SK-N-MC (cell line): ENCODE measurements around the gene ATXN1.

Experiments used
- DNase-seq: peaks from one replicate; pipeline ENCODE4 v3.0.0-alpha.2; 2011; ENCODE audit warnings: low read depth, low spot score
- H3K27ac ChIP-seq: fragments of 200-600 bp; sonication (generic); 2 replicates; pipeline ENCODE4 v1.5.1; 2016; ENCODE audit warnings: mixed run types
- H3K36me3 ChIP-seq: fragments of 200-600 bp; sonication (generic); 2 replicates; pipeline ENCODE4 v1.6.1; 2017; ENCODE audit warnings: antibody characterized with exemption, low read length, mixed read lengths; ENCODE audit not compliant: insufficient read depth
- H3K4me3 ChIP-seq: fragments of 200-600 bp; sonication (generic); 2 replicates; pipeline ENCODE4 v1.5.1; 2016
- H3K9ac ChIP-seq: fragments of 200-600 bp; sonication (generic); 2 replicates; pipeline ENCODE4 v1.8.0; 2017; ENCODE audit warnings: mixed run types, mixed read lengths; ENCODE audit not compliant: insufficient read length
- H3K9me3 ChIP-seq: fragments of 200-600 bp; sonication (generic); 2 replicates; pipeline ENCODE4 v1.6.1; 2017; ENCODE audit warnings: low read depth, mild to moderate bottlenecking, antibody characterized with exemption, low read length, moderate library complexity, mixed read lengths
- EZH2 ChIP-seq: fragments of 200-600 bp; sonication (generic); IDR thresholded peaks from one replicate; pipeline ENCODE4 v1.6.1; 2017; ENCODE audit warnings: antibody characterized with exemption
- FOXP2 ChIP-seq: optimal IDR thresholded peaks from 2 replicates; pipeline ENCODE3; 2011; ENCODE audit warnings: mild to moderate bottlenecking, moderate library complexity; ENCODE audit not compliant: insufficient read depth; ENCODE audit errors: extremely low read length, control extremely low read depth
- POLR2AphosphoS5 ChIP-seq: IDR thresholded peaks from 2 replicates; pipeline ENCODE4 v1.6.1; 2012; ENCODE audit warnings: mild to moderate bottlenecking, low read depth, low read length, borderline replicate concordance

ATXN1 gene

DNA sequence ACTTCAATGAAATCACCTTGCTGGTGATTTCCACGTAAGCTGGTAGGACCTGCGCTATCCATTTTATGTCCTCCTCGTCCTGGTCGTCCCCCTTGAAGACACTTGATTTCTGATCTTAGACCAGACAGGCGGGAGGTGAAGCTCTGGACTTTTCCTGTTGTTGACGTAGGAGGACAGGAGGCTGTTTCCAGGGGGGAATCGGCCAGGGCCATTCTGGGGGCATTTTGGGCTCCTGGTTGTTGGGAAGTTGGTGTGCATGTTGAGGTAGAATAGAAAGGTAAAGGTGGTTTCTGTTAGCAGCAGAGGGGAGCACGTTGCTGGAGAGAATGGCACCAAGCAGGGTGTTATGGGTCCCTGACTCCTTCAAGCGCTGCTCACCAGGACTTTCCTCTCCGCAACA is 466.9 kb downstream of the ATXN1 start:
- DNase-seq = no peak
- Histone ChIP-seq H3K27ac (no peak overlapping the region), H3K9ac (no peak overlapping the region), H3K4me3 (no peak overlapping the region), H3K36me3 (no peaks in the 10 kb centered on the region), H3K9me3 (no peaks in the 10 kb centered on the region)
- TF ChIP-seq FOXP2 = no peak

DNA sequence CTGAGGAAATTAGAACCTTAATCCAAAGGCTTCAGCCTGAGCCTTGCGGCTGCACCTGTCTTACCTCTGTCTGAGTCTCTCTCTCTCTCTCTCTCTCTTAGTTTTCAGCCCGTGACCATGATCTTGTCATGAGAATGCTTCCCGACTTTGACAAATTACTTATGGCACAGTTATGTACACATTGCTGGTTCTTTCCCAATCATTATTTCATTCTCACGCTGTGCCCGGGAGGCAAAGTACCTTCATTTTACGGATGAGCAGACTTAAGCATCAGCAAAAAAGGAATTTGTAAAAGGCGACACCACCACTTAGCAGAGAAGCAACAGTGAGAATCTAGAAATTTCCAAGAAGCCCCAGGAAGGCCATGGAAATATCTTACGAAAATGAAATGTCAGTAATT is 468.3 kb downstream of the ATXN1 start:
- H3K36me3 ChIP-seq = no peaks in the 10 kb centered on the region
- TF ChIP-seq FOXP2 = no peak
- no peak for TF ChIP-seq POLR2AphosphoS5
- TF ChIP-seq EZH2 = no peak
- H3K27ac ChIP-seq = no peak overlapping the region

DNA sequence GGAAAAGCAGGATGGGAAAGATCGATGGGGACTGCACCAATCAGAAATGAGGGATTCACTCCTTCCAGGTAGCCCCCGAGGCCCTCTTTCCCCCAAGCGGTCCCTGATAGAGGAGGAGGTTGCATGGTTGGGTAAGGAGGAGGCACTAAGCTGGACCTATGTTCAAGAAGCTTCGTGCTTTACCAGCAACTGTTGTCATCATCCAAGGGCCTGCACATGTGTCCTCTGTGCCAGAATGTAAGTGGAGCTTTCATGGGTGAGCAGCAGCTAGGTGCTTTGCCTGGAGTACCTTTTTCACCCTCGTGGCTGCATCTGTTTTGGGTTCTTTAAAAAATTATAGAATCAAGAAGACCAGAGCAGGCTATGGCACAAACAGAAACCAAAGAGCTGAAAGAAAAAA is 468.8 kb downstream of the ATXN1 start:
- H3K9me3 ChIP-seq = no peaks in the 10 kb centered on the region
- no peaks in the 10 kb centered on the region for H3K36me3 ChIP-seq
- no peak for TF ChIP-seq POLR2AphosphoS5
- H3K4me3 ChIP-seq = no peak overlapping the region
- no peak for DNase-seq
- no peak overlapping the region for H3K27ac ChIP-seq
- H3K9ac ChIP-seq = no peak overlapping the region

More for the DNA sequence above, 468.3 kb downstream of the ATXN1 start:
- no peak overlapping the region for H3K9ac ChIP-seq
- H3K9me3 ChIP-seq = no peaks in the 10 kb centered on the region
- no peak for DNase-seq
- no peak overlapping the region for H3K4me3 ChIP-seq

GRCh38 chr6:16291739-16292138 is 469.5 kb downstream of the ATXN1 start:
- Histone ChIP-seq H3K36me3 (no peaks in the 10 kb centered on the region), H3K27ac (no peak overlapping the region), H3K9ac (no peak overlapping the region), H3K9me3 (no peaks in the 10 kb centered on the region), H3K4me3 (no peak overlapping the region)
- TF ChIP-seq POLR2AphosphoS5 (no peak), EZH2 (no peak), FOXP2 (no peak)
- DNase-seq = no peak

- H3K9ac ChIP-seq = no peak overlapping the region
- H3K9me3 ChIP-seq = no peaks in the 10 kb centered on the region
- DNase-seq = no peak
- H3K4me3 ChIP-seq = no peak overlapping the region
- H3K27ac ChIP-seq = no peak overlapping the region
- TF ChIP-seq POLR2AphosphoS5 (no peak), FOXP2 (no peak), EZH2 (no peak)
- no peaks in the 10 kb centered on the region for H3K36me3 ChIP-seq
Observed at GRCh38 chr6:16288163-16288562, 473.1 kb downstream of the ATXN1 start.

DNA sequence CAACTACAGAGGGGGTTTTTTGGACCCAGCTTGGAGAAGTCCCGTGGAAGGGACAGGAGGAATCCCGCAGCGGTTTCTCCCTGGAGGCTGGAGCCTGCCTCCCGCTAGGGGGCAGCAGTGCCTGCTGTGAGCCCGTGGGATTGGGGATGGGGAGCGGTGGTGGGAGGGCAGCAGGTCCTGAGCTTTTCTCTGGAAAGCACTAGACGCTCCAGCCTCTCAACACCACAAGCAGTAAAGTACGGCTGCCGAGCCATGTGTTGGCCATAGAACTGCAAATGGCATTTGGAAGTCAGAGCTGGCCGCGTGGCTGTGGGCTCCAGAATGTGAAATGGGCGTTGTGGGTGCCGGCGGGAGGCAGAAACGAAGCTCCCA is 475.1 kb downstream of the ATXN1 start:
- no peaks in the 10 kb centered on the region for H3K9me3 ChIP-seq
- no peak for DNase-seq
- peak; percentile 33 for TF ChIP-seq FOXP2
- no peak for TF ChIP-seq POLR2AphosphoS5
- TF ChIP-seq EZH2 = no peak
- no peak overlapping the region for H3K27ac ChIP-seq
- H3K4me3 ChIP-seq = no peak overlapping the region
- H3K9ac ChIP-seq = no peak overlapping the region
- H3K36me3 ChIP-seq = no peaks in the 10 kb centered on the region

DNA sequence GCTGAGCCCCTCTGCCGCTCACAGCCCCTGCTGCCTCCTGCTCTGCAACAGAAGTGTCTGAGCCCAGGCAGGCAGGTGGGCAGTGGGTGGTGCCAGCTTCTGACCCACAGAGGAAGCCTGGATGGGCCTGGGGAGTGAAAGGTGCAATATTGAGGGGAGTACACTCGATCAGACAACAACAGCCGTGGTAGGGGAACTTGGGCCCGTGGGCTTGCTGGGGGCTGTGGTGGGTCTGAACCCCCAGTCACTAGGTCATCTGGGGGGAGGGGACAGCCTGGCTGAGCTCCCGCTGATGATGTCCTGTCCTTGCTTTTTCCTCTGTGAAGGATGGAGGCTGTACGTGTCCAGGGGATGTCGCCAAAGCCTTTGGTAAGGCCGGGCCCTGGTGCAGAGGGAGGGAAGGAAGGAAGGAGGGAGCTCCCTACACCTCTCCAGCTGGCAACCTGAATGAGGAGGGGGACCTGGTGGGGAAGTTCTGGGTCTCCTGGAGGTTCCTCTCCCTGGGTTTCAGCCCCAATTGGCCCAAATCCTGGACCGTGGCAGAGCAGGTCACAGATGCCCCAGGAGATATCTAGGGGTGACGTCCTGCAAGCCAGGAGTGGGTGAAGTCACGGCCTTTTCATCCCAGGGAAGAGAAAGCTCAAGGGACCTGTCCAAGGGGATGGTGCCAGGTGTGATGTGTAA is 475.7 kb downstream of the ATXN1 start:
- Histone ChIP-seq H3K27ac (no peak overlapping the region), H3K36me3 (no peaks in the 10 kb centered on the region), H3K9me3 (no peaks in the 10 kb centered on the region), H3K9ac (no peak overlapping the region), H3K4me3 (no peak overlapping the region)
- DNase-seq = no peak
- TF ChIP-seq FOXP2 = no peak
- no peak for TF ChIP-seq POLR2AphosphoS5
- no peak for TF ChIP-seq EZH2

GRCh38 chr6:16284472-16284871 is 476.8 kb downstream of the ATXN1 start:
- DNase-seq = no peak
- TF ChIP-seq EZH2 = no peak
- no peak for TF ChIP-seq POLR2AphosphoS5
- TF ChIP-seq FOXP2 = no peak
- H3K36me3 ChIP-seq = no peaks in the 10 kb centered on the region
- no peak overlapping the region for H3K27ac ChIP-seq
- no peak overlapping the region for H3K4me3 ChIP-seq
- H3K9ac ChIP-seq = no peak overlapping the region
- no peaks in the 10 kb centered on the region for H3K9me3 ChIP-seq

DNA sequence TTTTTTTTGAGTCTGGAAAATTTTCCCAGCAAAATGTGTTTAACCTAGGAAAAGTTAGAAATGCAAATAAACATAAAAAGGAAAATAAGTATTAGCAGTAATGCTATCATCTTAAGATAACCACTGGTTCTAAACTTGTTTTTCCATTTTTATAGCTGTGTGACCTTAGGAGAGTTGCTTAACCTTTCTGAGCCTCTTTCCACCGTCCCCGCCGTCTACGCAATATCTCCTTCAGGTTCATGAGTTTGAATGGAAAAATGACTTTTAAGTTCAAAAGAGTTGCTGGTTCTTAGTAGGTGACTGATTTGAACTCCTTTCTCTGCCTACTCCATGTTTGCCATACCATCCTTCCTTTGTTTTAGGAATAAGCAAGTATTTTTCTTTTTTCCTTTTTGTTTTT is 478.9 kb downstream of the ATXN1 start:
- no peak overlapping the region for H3K4me3 ChIP-seq
- H3K9me3 ChIP-seq = no peaks in the 10 kb centered on the region
- no peak overlapping the region for H3K27ac ChIP-seq
- no peak for DNase-seq
- no peak overlapping the region for H3K9ac ChIP-seq
- H3K36me3 ChIP-seq = no peaks in the 10 kb centered on the region
- TF ChIP-seq POLR2AphosphoS5 = no peak
- no peak for TF ChIP-seq FOXP2
- TF ChIP-seq EZH2 = no peak
